Neural progenitor cell (in vitro differentiated cells): ENCODE results near the gene FSTL4. TPM values are rescaled to one million over a fixed set of nuclear protein-coding genes. Genes with fewer than 3 reads are reported as not detected.

Experiments
- DNase-seq: peaks from one replicate; pipeline ENCODE4 v3.0.0-alpha.2; 2016; ENCODE audit warnings: low spot score
- H2AFZ ChIP-seq: fragments of 200-600 bp; sonication (generic); replicated peaks from 2 replicates; pipeline ENCODE4 v1.6.1; 2016; ENCODE audit warnings: antibody characterized with exemption
- H3F3A ChIP-seq: fragments of 200-600 bp; sonication (generic); 2 replicates; pipeline ENCODE4 v1.6.1; 2016; ENCODE audit warnings: antibody characterized with exemption, low read depth
- H3K27ac ChIP-seq: fragments of 200-600 bp; sonication (generic); 2 replicates; pipeline ENCODE4 v1.5.1; 2016; ENCODE audit warnings: mild to moderate bottlenecking
- H3K27me3 ChIP-seq: fragments of 200-600 bp; sonication (generic); 2 replicates; pipeline ENCODE4 v1.6.1; 2016; ENCODE audit warnings: mild to moderate bottlenecking, moderate library complexity
- H3K36me3 ChIP-seq: fragments of 200-600 bp; sonication (generic); 2 replicates; pipeline ENCODE4 v1.5.1; 2016
- H3K4me1 ChIP-seq: fragments of 200-600 bp; sonication (generic); 2 replicates; pipeline ENCODE4 v1.6.1; 2016; ENCODE audit warnings: mixed run types
- H3K4me2 ChIP-seq: fragments of 200-600 bp; sonication (generic); 2 replicates; pipeline ENCODE4 v1.6.1; 2016
- H3K4me3 ChIP-seq: fragments of 200-600 bp; sonication (generic); 2 replicates; pipeline ENCODE4 v1.5.1; 2016
- H3K79me2 ChIP-seq: fragments of 200-600 bp; sonication (generic); 2 replicates; pipeline ENCODE4 v1.6.1; 2016; ENCODE audit warnings: low read depth
- H3K9ac ChIP-seq: fragments of 200-600 bp; sonication (generic); 2 replicates; pipeline ENCODE4 v1.6.1; 2016
- H3K9me3 ChIP-seq: fragments of 200-600 bp; sonication (generic); 2 replicates; pipeline ENCODE4 v1.5.1; 2016; ENCODE audit warnings: low read depth
- H4K20me1 ChIP-seq: fragments of 200-600 bp; sonication (generic); 2 replicates; pipeline ENCODE4 v1.6.1; 2016; ENCODE audit warnings: low read depth
- H3K27ac Mint-ChIP-seq: 3 replicates; pipeline ENCODE4 v1.8.0; 2021; ENCODE audit warnings: mixed read lengths
- H3K27me3 Mint-ChIP-seq: 2 replicates; pipeline ENCODE4 v1.8.0; 2022; ENCODE audit warnings: low read depth, mild to moderate bottlenecking, inconsistent platforms, moderate library complexity, mixed read lengths; ENCODE audit not compliant: insufficient read depth
- H3K36me3 Mint-ChIP-seq: 3 replicates; pipeline ENCODE4 v1.8.0; 2021; ENCODE audit warnings: mixed read lengths
- H3K4me1 Mint-ChIP-seq: 3 replicates; pipeline ENCODE4 v1.8.0; 2021; ENCODE audit warnings: mixed read lengths
- H3K4me3 Mint-ChIP-seq: 3 replicates; pipeline ENCODE4 v1.8.0; 2021; ENCODE audit warnings: mild to moderate bottlenecking, moderate library complexity, mixed read lengths
- H3K9me3 Mint-ChIP-seq: 3 replicates; pipeline ENCODE4 v1.8.0; 2020; ENCODE audit warnings: mixed read lengths
- CTCF ChIP-seq: fragments of 200-600 bp; sonication (generic); IDR thresholded peaks from 2 replicates; pipeline ENCODE4 v1.5.1; 2017; ENCODE audit warnings: antibody characterized with exemption, mild to moderate bottlenecking
- EZH2 ChIP-seq: fragments of 200-600 bp; sonication (generic); IDR thresholded peaks from 2 replicates; pipeline ENCODE4 v1.6.1; 2017; ENCODE audit warnings: antibody characterized with exemption, mild to moderate bottlenecking, moderate library complexity
- EZH2phosphoT487 ChIP-seq: fragments of 200-600 bp; sonication (generic); IDR thresholded peaks from 2 replicates; pipeline ENCODE4 v1.6.1; 2017; ENCODE audit warnings: antibody characterized with exemption
- total RNA-seq: library from RNA; depleted of rRNA; stranded (reverse); fragments of >200 nt; gene quantifications from 2 replicates; pipeline ENCODE4 v1.2.3, GENCODE V29; 2015; ENCODE audit warnings: low replicate concordance

FSTL4 gene
- total RNA-seq, 1 donor from 2014 or later, result 0.95 TPM

GRCh38 chr5:133480366-133480765, 132.0 kb downstream of the FSTL4 start:
- Histone ChIP-seq H3K27me3 (no peaks in the 10 kb centered on the region), H3F3A (no peaks in the 10 kb centered on the region), H3K9ac (no peak overlapping the region), H3K9me3 (no peaks in the 10 kb centered on the region), H2AFZ (no peak overlapping the region), H3K4me3 (no peak overlapping the region), H3K79me2 (no peaks in the 10 kb centered on the region), H3K27ac (no peak overlapping the region), H4K20me1 (no peaks in the 10 kb centered on the region), H3K36me3 (no peaks in the 10 kb centered on the region), H3K4me1 (peaks cover 2% of the 10 kb centered on the region), H3K4me2 (no peak overlapping the region)
- no peak for DNase-seq
- no peak overlapping the region for H3K4me3 Mint-ChIP-seq
- peaks cover 3% of the 10 kb centered on the region for H3K4me1 Mint-ChIP-seq
- no peak overlapping the region for H3K27ac Mint-ChIP-seq
- TF ChIP-seq CTCF (no peak), EZH2 (no peak), EZH2phosphoT487 (no peak)
- H3K27me3 Mint-ChIP-seq, result peaks cover 8% of the 10 kb centered on the region
- H3K36me3 Mint-ChIP-seq, result no peaks in the 10 kb centered on the region
- peaks cover 2% of the 10 kb centered on the region for H3K9me3 Mint-ChIP-seq

- H3K9me3 Mint-ChIP-seq, result peaks cover 2% of the 10 kb centered on the region
These were observed 133.9 kb downstream of the FSTL4 start for GRCh38 chr5:133478199-133478985.

GRCh38 chr5:133475986-133476385, 136.4 kb downstream of the FSTL4 start:
- Histone ChIP-seq H2AFZ (no peak overlapping the region), H3K27ac (no peak overlapping the region), H3K4me3 (no peak overlapping the region), H3K27me3 (no peaks in the 10 kb centered on the region), H3K36me3 (no peaks in the 10 kb centered on the region), H3K9ac (no peak overlapping the region), H3K9me3 (no peaks in the 10 kb centered on the region), H3F3A (no peaks in the 10 kb centered on the region), H4K20me1 (no peaks in the 10 kb centered on the region), H3K4me2 (no peak overlapping the region), H3K4me1 (no peaks in the 10 kb centered on the region), H3K79me2 (no peaks in the 10 kb centered on the region)
- H3K27ac Mint-ChIP-seq, result no peak overlapping the region
- H3K9me3 Mint-ChIP-seq, result no peaks in the 10 kb centered on the region
- H3K4me1 Mint-ChIP-seq, result peaks cover 5% of the 10 kb centered on the region
- TF ChIP-seq EZH2, result no peak
- TF ChIP-seq EZH2phosphoT487, result no peak
- TF ChIP-seq CTCF, result no peak
- H3K36me3 Mint-ChIP-seq, result no peaks in the 10 kb centered on the region
- DNase-seq, result no peak
- peaks cover 2% of the 10 kb centered on the region for H3K27me3 Mint-ChIP-seq
- H3K4me3 Mint-ChIP-seq, result no peak overlapping the region

More at GRCh38 chr5:133478199-133478985, 133.9 kb downstream of the FSTL4 start:
- Histone ChIP-seq H3K4me3 (no peak overlapping the region), H3K4me2 (no peak overlapping the region), H3F3A (no peaks in the 10 kb centered on the region), H3K9ac (no peak overlapping the region), H3K9me3 (no peaks in the 10 kb centered on the region), H3K4me1 (no peaks in the 10 kb centered on the region), H3K27me3 (no peaks in the 10 kb centered on the region), H2AFZ (no peak overlapping the region), H4K20me1 (no peaks in the 10 kb centered on the region), H3K36me3 (no peaks in the 10 kb centered on the region), H3K79me2 (no peaks in the 10 kb centered on the region), H3K27ac (no peak overlapping the region)
- TF ChIP-seq CTCF (no peak), EZH2 (no peak), EZH2phosphoT487 (no peak)
- Mint-ChIP-seq H3K4me1 (peaks cover 5% of the 10 kb centered on the region), H3K27ac (no peak overlapping the region), H3K4me3 (no peak overlapping the region), H3K36me3 (no peaks in the 10 kb centered on the region), H3K27me3 (peaks cover 10% of the 10 kb centered on the region)
- no peak for DNase-seq
